ENCODE data around the gene PDS5B.

The PDS5B gene

GRCh38 chr13:32731074-32731473 is 144.8 kb downstream of the PDS5B start:
- no peak for DNase-seq (ENCODE audit: low spot score)

GRCh38 chr13:32731576-32731975 is 145.3 kb downstream of the PDS5B start:
- DNase-seq (ENCODE audit: low spot score), result no peak

- DNase-seq (ENCODE audit: low spot score), result no peak
These were observed 147.4 kb downstream of the PDS5B start for GRCh38 chr13:32733690-32734089.

GRCh38 chr13:32734511-32734910 is 148.3 kb downstream of the PDS5B start:
- peak; percentile 2 for DNase-seq (ENCODE audit: low spot score)

GRCh38 chr13:32735859-32736258 is 149.6 kb downstream of the PDS5B start:
- no peak for DNase-seq (ENCODE audit: low spot score)

- no peak for DNase-seq (ENCODE audit: low spot score)
These were observed 150.4 kb downstream of the PDS5B start for GRCh38 chr13:32736648-32737047.

GRCh38 chr13:32737111-32737571 is 150.9 kb downstream of the PDS5B start:
- no peak for DNase-seq (ENCODE audit: low spot score)

- DNase-seq (ENCODE audit: low spot score), result no peak
These were observed 151.4 kb downstream of the PDS5B start for GRCh38 chr13:32737679-32738078.

- DNase-seq (ENCODE audit: low spot score), result no peak
These were observed 159.3 kb downstream of the PDS5B start for GRCh38 chr13:32745509-32745908.

GRCh38 chr13:32746474-32746873 is 160.2 kb downstream of the PDS5B start:
- DNase-seq (ENCODE audit: low spot score), result no peak

GRCh38 chr13:32748305-32748704 is 162.1 kb downstream of the PDS5B start:
- DNase-seq (ENCODE audit: low spot score), result no peak

- no peak for DNase-seq (ENCODE audit: low spot score)
These were observed 165.1 kb downstream of the PDS5B start for GRCh38 chr13:32751340-32751739.

GRCh38 chr13:32752311-32752710 is 166.1 kb downstream of the PDS5B start:
- DNase-seq (ENCODE audit: low spot score), result no peak

GRCh38 chr13:32752997-32753606 is 166.8 kb downstream of the PDS5B start:
- DNase-seq (ENCODE audit: low spot score), result no peak

- DNase-seq (ENCODE audit: low spot score), result no peak
These were observed 167.9 kb downstream of the PDS5B start for GRCh38 chr13:32754179-32754578.

- no peak for DNase-seq (ENCODE audit: low spot score)
These were observed 172.9 kb downstream of the PDS5B start for GRCh38 chr13:32759152-32759551.

- no peak for DNase-seq (ENCODE audit: low spot score)
These were observed 175.2 kb downstream of the PDS5B start for GRCh38 chr13:32761472-32761871.

- no peak for DNase-seq (ENCODE audit: low spot score)
These were observed 192.9 kb downstream of the PDS5B start for GRCh38 chr13:32779119-32779518.

- no peak for DNase-seq (ENCODE audit: low spot score)
These were observed 195.7 kb downstream of the PDS5B start for GRCh38 chr13:32781906-32782305.

GRCh38 chr13:32783067-32783466 is 196.8 kb downstream of the PDS5B start:
- DNase-seq (ENCODE audit: low spot score), result no peak

- no peak for DNase-seq (ENCODE audit: low spot score)
These were observed 204.5 kb downstream of the PDS5B start for GRCh38 chr13:32790731-32791130.

GRCh38 chr13:32791545-32792172 is 205.4 kb downstream of the PDS5B start:
- no peak for DNase-seq (ENCODE audit: low spot score)

GRCh38 chr13:32796754-32797153 is 210.5 kb downstream of the PDS5B start:
- no peak for DNase-seq (ENCODE audit: low spot score)

GRCh38 chr13:32802159-32802558 is 215.9 kb downstream of the PDS5B start:
- DNase-seq (ENCODE audit: low spot score), result no peak

Data from COLO829 (cell line).